ENCODE measurements around the gene LGMN. TPM values are rescaled to one million over a fixed set of nuclear protein-coding genes. Genes with fewer than 3 reads are reported as not detected.
"Not testable (repeated sequence)": the region's sequence is repeated elsewhere in the genome, so short reads cannot be mapped to it uniquely, and the experiment has no call there.

The LGMN gene
- total and polyA plus RNA-seq, 4 donors, result 115 to 182 (median 136) TPM

GRCh38 chr14:92783813-92784431, 35.5 kb upstream of the LGMN start:
- peak; percentile 48 for ATAC-seq (ENCODE audit: insufficient read depth, low FRiP score)
- WGBS, 2 donors, result 48 to 57% methylated on average over 2 of the region's 2 CpGs
- Histone ChIP-seq H3K27me3 (ENCODE audit: control insufficient read depth in 3 of 3, insufficient read depth in 3 of 3, low read length in 2 of 3) (no peaks in the 10 kb centered on the region), H3K4me1 (ENCODE audit: control insufficient read depth in 5 of 5, insufficient read depth in 5 of 5, low read length in 5 of 5) (peaks cover 0 to 8% (median 0%) of the 10 kb centered on the region in 5 donors), H3K9ac (ENCODE audit: insufficient read depth in 1 of 2, low read length in 2 of 2) (no peak overlapping the region), H3K36me3 (ENCODE audit: control insufficient read depth in 4 of 4, insufficient read depth in 4 of 4, low read length in 4 of 4) (no peaks in the 10 kb centered on the region), H3K4me3 (no peak overlapping the region), H3K27ac (ENCODE audit: low read depth in 1 of 2, low read length in 1 of 2) (no peak overlapping the region), H3K9me3 (ENCODE audit: control insufficient read depth in 4 of 4, insufficient read depth in 3 of 4, low read length in 3 of 4) (no peaks in the 10 kb centered on the region)
- DNase-seq, result peak; percentile 22 to 80 (median 77)
- TF ChIP-seq CTCF (IDR thresholded peaks at IDR 0.05; ENCODE audit: control extremely low read depth, extremely low read depth), result peak; percentile 72

- no peak for TF ChIP-seq CTCF (IDR thresholded peaks at IDR 0.05; ENCODE audit: control extremely low read depth, extremely low read depth)
- Histone ChIP-seq H3K4me3 (no peak overlapping the region), H3K9ac (ENCODE audit: insufficient read depth in 1 of 2, low read length in 2 of 2) (no peak overlapping the region), H3K27ac (ENCODE audit: low read depth in 1 of 2, low read length in 1 of 2) (no peak overlapping the region), H3K27me3 (ENCODE audit: control insufficient read depth in 3 of 3, insufficient read depth in 3 of 3, low read length in 2 of 3) (no peaks in the 10 kb centered on the region), H3K36me3 (ENCODE audit: control insufficient read depth in 4 of 4, insufficient read depth in 4 of 4, low read length in 4 of 4) (no peaks in the 10 kb centered on the region), H3K9me3 (ENCODE audit: control insufficient read depth in 4 of 4, insufficient read depth in 3 of 4, low read length in 3 of 4) (peaks cover 0 to 2% (median 0%) of the 10 kb centered on the region in 4 donors), H3K4me1 (ENCODE audit: control insufficient read depth in 5 of 5, insufficient read depth in 5 of 5, low read length in 5 of 5) (peaks cover 0 to 8% (median 0%) of the 10 kb centered on the region in 5 donors)
- DNase-seq, result no peak
- 81 to 89% methylated on average over 3 of the region's 3 CpGs for WGBS, 2 donors
- ATAC-seq (ENCODE audit: insufficient read depth, low FRiP score), result no peak
These were observed 32.9 kb upstream of the LGMN start for GRCh38 chr14:92781350-92781749.

GRCh38 chr14:92780444-92781232, 32.2 kb upstream of the LGMN start:
- ATAC-seq (ENCODE audit: insufficient read depth, low FRiP score), result no peak
- WGBS, 2 donors, result 88 to 89% methylated on average over 7 of the region's 7 CpGs
- no peak for DNase-seq
- H3K9ac ChIP-seq (ENCODE audit: insufficient read depth in 1 of 2, low read length in 2 of 2), result no peak overlapping the region
- no peaks in the 10 kb centered on the region for H3K36me3 ChIP-seq (ENCODE audit: control insufficient read depth in 4 of 4, insufficient read depth in 4 of 4, low read length in 4 of 4)
- peaks cover 0 to 2% (median 0%) of the 10 kb centered on the region in 4 donors for H3K9me3 ChIP-seq (ENCODE audit: control insufficient read depth in 4 of 4, insufficient read depth in 3 of 4, low read length in 3 of 4)
- H3K4me3 ChIP-seq, result no peak overlapping the region
- no peaks in the 10 kb centered on the region for H3K27me3 ChIP-seq (ENCODE audit: control insufficient read depth in 3 of 3, insufficient read depth in 3 of 3, low read length in 2 of 3)
- TF ChIP-seq CTCF (IDR thresholded peaks at IDR 0.05; ENCODE audit: control extremely low read depth, extremely low read depth), result no peak
- no peak overlapping the region for H3K27ac ChIP-seq (ENCODE audit: low read depth in 1 of 2, low read length in 1 of 2)
- peaks cover 0 to 8% (median 0%) of the 10 kb centered on the region in 5 donors for H3K4me1 ChIP-seq (ENCODE audit: control insufficient read depth in 5 of 5, insufficient read depth in 5 of 5, low read length in 5 of 5)

- H3K36me3 ChIP-seq (ENCODE audit: control insufficient read depth in 4 of 4, insufficient read depth in 4 of 4, low read length in 4 of 4); H3K4me3 ChIP-seq; H3K27me3 ChIP-seq (ENCODE audit: control insufficient read depth in 3 of 3, insufficient read depth in 3 of 3, low read length in 2 of 3); DNase-seq; H3K27ac ChIP-seq (ENCODE audit: low read depth in 1 of 2, low read length in 1 of 2); H3K9ac ChIP-seq (ENCODE audit: insufficient read depth in 1 of 2, low read length in 2 of 2); H3K4me1 ChIP-seq (ENCODE audit: control insufficient read depth in 5 of 5, insufficient read depth in 5 of 5, low read length in 5 of 5); H3K9me3 ChIP-seq (ENCODE audit: control insufficient read depth in 4 of 4, insufficient read depth in 3 of 4, low read length in 3 of 4): not testable (repeated sequence)
- ATAC-seq (ENCODE audit: insufficient read depth, low FRiP score), result peak; percentile 19
- 87 to 90% methylated on average over 2 of the region's 3 CpGs for WGBS, 2 donors
These were observed 30.6 kb upstream of the LGMN start for GRCh38 chr14:92778868-92779565.

- not testable (repeated sequence) for H3K27ac ChIP-seq (ENCODE audit: low read depth in 1 of 2, low read length in 1 of 2); H3K4me3 ChIP-seq; H3K36me3 ChIP-seq (ENCODE audit: control insufficient read depth in 4 of 4, insufficient read depth in 4 of 4, low read length in 4 of 4); H3K9ac ChIP-seq (ENCODE audit: insufficient read depth in 1 of 2, low read length in 2 of 2); H3K27me3 ChIP-seq (ENCODE audit: control insufficient read depth in 3 of 3, insufficient read depth in 3 of 3, low read length in 2 of 3); H3K4me1 ChIP-seq (ENCODE audit: control insufficient read depth in 5 of 5, insufficient read depth in 5 of 5, low read length in 5 of 5); H3K9me3 ChIP-seq (ENCODE audit: control insufficient read depth in 4 of 4, insufficient read depth in 3 of 4, low read length in 3 of 4)
- WGBS, 2 donors, result 16% methylated on average over 2 of the region's 2 CpGs
- DNase-seq (peak in 1 of 3 donors; percentile 22), ATAC-seq (ENCODE audit: insufficient read depth, low FRiP score) (peak; percentile 41)
These were observed 26.9 kb upstream of the LGMN start for GRCh38 chr14:92775292-92775691.

All from lung (tissue), 12 donors.